ENCODE results near the gene SLAMF6. TPM values are rescaled to one million over a fixed set of nuclear protein-coding genes. Genes with fewer than 3 reads are reported as not detected.

Gene SLAMF6
- polyA plus RNA-seq, 1 donor (not counting 4 experiments of a cell fraction or from before 2014, with no cell fraction given) = not detected

DNA sequence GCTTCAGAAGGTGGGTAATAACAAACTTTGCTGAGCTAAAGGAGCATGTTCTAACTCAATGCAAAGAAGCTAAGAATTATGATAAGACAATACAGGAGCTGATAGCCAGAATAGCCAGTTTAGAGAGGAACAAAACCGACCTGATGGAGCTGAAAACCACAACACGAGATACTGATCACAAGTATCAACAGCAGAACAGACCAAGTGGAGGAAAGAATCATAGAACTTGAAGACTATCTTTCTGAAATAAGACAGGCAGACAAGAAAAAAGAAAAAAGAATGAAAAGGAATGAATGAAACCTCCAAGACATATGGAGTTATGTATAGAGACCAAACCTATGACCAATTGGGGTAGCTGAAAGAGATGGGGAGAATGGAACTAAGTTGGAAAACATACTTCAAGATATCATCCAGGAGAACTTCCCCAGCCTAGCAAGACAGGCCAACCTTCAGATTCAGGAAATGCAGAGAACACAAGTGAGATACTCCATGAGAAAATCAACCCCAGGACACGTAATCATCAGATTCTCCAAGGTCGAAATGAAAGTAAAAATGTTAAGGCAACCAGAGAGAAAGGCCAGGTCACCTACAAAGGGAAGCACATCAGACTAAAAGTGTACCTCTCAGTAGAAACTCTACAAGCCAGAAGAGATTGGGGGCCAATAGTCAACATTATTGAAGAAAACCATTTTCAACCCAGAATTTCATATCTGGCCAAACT lies 35.8 kb upstream of the SLAMF6 start:
- TF ChIP-seq, protein P1, sequence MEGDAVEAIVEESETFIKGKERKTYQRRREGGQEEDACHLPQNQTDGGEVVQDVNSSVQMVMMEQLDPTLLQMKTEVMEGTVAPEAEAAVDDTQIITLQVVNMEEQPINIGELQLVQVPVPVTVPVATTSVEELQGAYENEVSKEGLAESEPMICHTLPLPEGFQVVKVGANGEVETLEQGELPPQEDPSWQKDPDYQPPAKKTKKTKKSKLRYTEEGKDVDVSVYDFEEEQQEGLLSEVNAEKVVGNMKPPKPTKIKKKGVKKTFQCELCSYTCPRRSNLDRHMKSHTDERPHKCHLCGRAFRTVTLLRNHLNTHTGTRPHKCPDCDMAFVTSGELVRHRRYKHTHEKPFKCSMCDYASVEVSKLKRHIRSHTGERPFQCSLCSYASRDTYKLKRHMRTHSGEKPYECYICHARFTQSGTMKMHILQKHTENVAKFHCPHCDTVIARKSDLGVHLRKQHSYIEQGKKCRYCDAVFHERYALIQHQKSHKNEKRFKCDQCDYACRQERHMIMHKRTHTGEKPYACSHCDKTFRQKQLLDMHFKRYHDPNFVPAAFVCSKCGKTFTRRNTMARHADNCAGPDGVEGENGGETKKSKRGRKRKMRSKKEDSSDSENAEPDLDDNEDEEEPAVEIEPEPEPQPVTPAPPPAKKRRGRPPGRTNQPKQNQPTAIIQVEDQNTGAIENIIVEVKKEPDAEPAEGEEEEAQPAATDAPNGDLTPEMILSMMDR (optimal IDR thresholded peaks at IDR 0.05 in 1 of 3, IDR thresholded peaks at IDR 0.05 in 1 of 3, conservative IDR thresholded peaks at IDR 0.05 in 1 of 3; ENCODE audit: extremely low read depth in 1 of 3, insufficient read depth in 2 of 3, low read length in 3 of 3) = no peak
- TF ChIP-seq EZH2 (IDR thresholded peaks at IDR 0.05; ENCODE audit: low read length) = no peak
- no peaks in the 10 kb centered on the region for H3K9me3 ChIP-seq (ENCODE audit: control insufficient read depth, low read depth, low read length)
- H3K27me3 ChIP-seq (ENCODE audit: control insufficient read depth, extremely low read depth, insufficient read depth, low read length) = peaks cover 4% of the 10 kb centered on the region
- H3K9ac ChIP-seq (ENCODE audit: control insufficient read depth, extremely low read depth, insufficient read depth, low read length) = no peak overlapping the region
- FAIRE-seq (no peak), DNase-seq (ENCODE audit: low read depth, low spot score) (no peak)
- dilution Hi-C loops (cut with MboI; ENCODE audit: extremely low pct_ligation_motif_present, low sequenced_read_pairs) = no loop called here
- no peaks in the 10 kb centered on the region for H3K79me2 ChIP-seq (ENCODE audit: control insufficient read depth, insufficient read depth, low read length)
- H3K4me1 ChIP-seq (ENCODE audit: control insufficient read depth, extremely low read depth, insufficient read depth, low read length) = no peaks in the 10 kb centered on the region
- no peaks in the 10 kb centered on the region for H3K36me3 ChIP-seq (ENCODE audit: control insufficient read depth in 2 of 2, extremely low read depth in 1 of 2, insufficient read depth in 2 of 2, low read length in 2 of 2)
- H2AFZ ChIP-seq (ENCODE audit: control insufficient read depth, low read length) = no peak overlapping the region
- H3K4me2 ChIP-seq (ENCODE audit: control insufficient read depth, extremely low read depth, insufficient read depth, low read depth, low read length) = no peak overlapping the region
- no peaks in the 10 kb centered on the region for H4K20me1 ChIP-seq (ENCODE audit: control insufficient read depth, extremely low read depth, insufficient read depth, low read length)
- no peak overlapping the region for H3K27ac ChIP-seq (ENCODE audit: control insufficient read depth, insufficient read depth, low read length)
- no peak overlapping the region for H3K4me3 ChIP-seq (ENCODE audit: control insufficient read depth in 2 of 3, extremely low read depth in 1 of 3, insufficient read depth in 2 of 3, low read depth in 1 of 3, low read length in 3 of 3)
- H3K9me1 ChIP-seq (ENCODE audit: control insufficient read depth, extremely low read depth, insufficient read depth, low read length) = no peaks in the 10 kb centered on the region

- TF ChIP-seq, protein P1 (optimal IDR thresholded peaks at IDR 0.05 in 1 of 3, IDR thresholded peaks at IDR 0.05 in 1 of 3, conservative IDR thresholded peaks at IDR 0.05 in 1 of 3; ENCODE audit: extremely low read depth in 1 of 3, insufficient read depth in 2 of 3, low read length in 3 of 3) = no peak
- TF ChIP-seq EZH2 (IDR thresholded peaks at IDR 0.05; ENCODE audit: low read length) = no peak
- Histone ChIP-seq H3K27me3 (ENCODE audit: control insufficient read depth, extremely low read depth, insufficient read depth, low read length) (peaks cover 19% of the 10 kb centered on the region), H3K9me1 (ENCODE audit: control insufficient read depth, extremely low read depth, insufficient read depth, low read length) (no peaks in the 10 kb centered on the region), H3K79me2 (ENCODE audit: control insufficient read depth, insufficient read depth, low read length) (no peaks in the 10 kb centered on the region), H3K9ac (ENCODE audit: control insufficient read depth, extremely low read depth, insufficient read depth, low read length) (no peak overlapping the region), H3K36me3 (ENCODE audit: control insufficient read depth in 2 of 2, extremely low read depth in 1 of 2, insufficient read depth in 2 of 2, low read length in 2 of 2) (no peaks in the 10 kb centered on the region), H3K4me2 (ENCODE audit: control insufficient read depth, extremely low read depth, insufficient read depth, low read depth, low read length) (no peak overlapping the region), H4K20me1 (ENCODE audit: control insufficient read depth, extremely low read depth, insufficient read depth, low read length) (no peaks in the 10 kb centered on the region), H3K4me3 (ENCODE audit: control insufficient read depth in 2 of 3, extremely low read depth in 1 of 3, insufficient read depth in 2 of 3, low read depth in 1 of 3, low read length in 3 of 3) (no peak overlapping the region), H3K27ac (ENCODE audit: control insufficient read depth, insufficient read depth, low read length) (no peak overlapping the region), H2AFZ (ENCODE audit: control insufficient read depth, low read length) (no peak overlapping the region), H3K4me1 (ENCODE audit: control insufficient read depth, extremely low read depth, insufficient read depth, low read length) (no peaks in the 10 kb centered on the region), H3K9me3 (ENCODE audit: control insufficient read depth, low read depth, low read length) (no peaks in the 10 kb centered on the region)
- FAIRE-seq (no peak), DNase-seq (ENCODE audit: low read depth, low spot score) (no peak)
- dilution Hi-C loops (cut with MboI; ENCODE audit: extremely low pct_ligation_motif_present, low sequenced_read_pairs) = no loop called here
Measured at GRCh38 chr1:160553778-160554177, 30.7 kb upstream of the SLAMF6 start.

All from keratinocyte (primary cell).